Ovary (tissue), 9 donors: ENCODE data around the gene ACAN. TPM values are rescaled to one million over a fixed set of nuclear protein-coding genes. Genes with fewer than 3 reads are reported as not detected.

ENCODE experiments used
- DNase-seq, 5 donors: peaks; one replicate each; pipeline ENCODE4 v3.0.0-alpha.2; 2019 to 2020
- H3K27ac ChIP-seq, 2 donors: fragments of 200-600 bp; one replicate each; pipeline versions ENCODE4 v1.5.1 to v1.8.0; 2019 to 2022
- H3K27me3 ChIP-seq: fragments of 200-600 bp; one replicate; pipeline ENCODE4 v1.8.0; 2022
- H3K36me3 ChIP-seq: fragments of 200-600 bp; sonication (generic); one replicate; pipeline ENCODE4 v1.5.1; 2019
- H3K4me1 ChIP-seq: one replicate; pipeline ENCODE4 v1.8.1; 2013; ENCODE audit warnings: mild to moderate bottlenecking, moderate library complexity; ENCODE audit not compliant: insufficient read depth
- H3K4me3 ChIP-seq: fragments of 200-600 bp; sonication (generic); one replicate; pipeline ENCODE4 v1.5.1; 2017
- H3K9me3 ChIP-seq, 2 donors: fragments of 200-600 bp in 1 of 2; sonication (generic) in 1 of 2; one replicate each; pipeline versions ENCODE4 v1.5.1 to v1.8.1; 2013 to 2019; ENCODE audit warnings: mild to moderate bottlenecking in 1 of 2, moderate library complexity in 1 of 2
- CTCF ChIP-seq, 3 donors: fragments of 450-650 bp in 2 of 3; fragments of 200-600 bp in 1 of 3; IDR thresholded peaks; one replicate each; pipeline versions ENCODE4 v1.5.1 to v1.8.0; 2016 to 2022; ENCODE audit warnings: antibody characterized with exemption in 3 of 3, mild to moderate bottlenecking in 1 of 3
- EP300 ChIP-seq: sonication (generic); formaldehyde crosslinking; IDR thresholded peaks from one replicate; pipeline ENCODE4 v1.6.1; 2017; ENCODE audit warnings: antibody characterized with exemption
- POLR2A ChIP-seq: fragments of 450-650 bp; IDR thresholded peaks from one replicate; pipeline ENCODE4 v1.6.1; 2017; ENCODE audit warnings: antibody characterized with exemption, mild to moderate bottlenecking, moderate library complexity
- WGBS, 3 donors: extraction: QIAGEN DNeasy Blood & Tissue Kit in 1 of 3; methylation state at CpG; one replicate each; pipeline versions ENCODE4 v1.1.5 to v1.1.7; 2013 to 2017; 5-methylcytosine and 5-hydroxymethylcytosine counted together
- intact Hi-C, 4 donors: fragments of 100-400 bp; cut with DNase I; formaldehyde crosslinking; loops; one replicate each; pipeline versions ENCODE4 v1.11.0 to v1.15.1; 2022 to 2023
- polyA plus RNA-seq, 2 donors: library from polyadenylated mRNA; stranded (reverse); fragments of 200-250 nt in 1 of 2; fragments of 350-450 nt in 1 of 2; fragmentation: Illumina TruSeq in 1 of 2; extraction: RNeasy Lipid Tissue Mini Kit (QIAGEN cat#74804) in 1 of 2; gene quantifications; one replicate each; pipeline ENCODE4 v1.2.3, GENCODE V29; 2013 to 2014
- total RNA-seq, 7 donors: library from RNA; depleted of rRNA in 2 of 7; stranded (reverse); fragments of >200 nt in 2 of 7; fragmentation: NEBNext Ultra II Directional in 3 of 7; extraction: Animal tissue kit (Norgen Biotek cat#: 25700) in 3 of 7; gene quantifications; one replicate each; pipeline versions ENCODE4 v1.1.0 to v1.2.4, GENCODE V29; 2016 to 2023
- donor health status: DM: no; HTN: no; CAD: no; lungs with moderate emphysema.
- donor health status: DM: no; HTN: no; CAD: no.
- donor health status: Bipolar disorder and iron deficiency.
- donor health status: DM: yes; HTN: yes; CAD: no.
- donor health status: DM: no; HTN: no; CAD: no.
- donor health status: DM: yes; HTN: yes; CAD: no.

Gene ACAN
- total and polyA plus RNA-seq, 9 donors: 0.11 to 5.1 (median 0.54) TPM; not detected in 1

DNA sequence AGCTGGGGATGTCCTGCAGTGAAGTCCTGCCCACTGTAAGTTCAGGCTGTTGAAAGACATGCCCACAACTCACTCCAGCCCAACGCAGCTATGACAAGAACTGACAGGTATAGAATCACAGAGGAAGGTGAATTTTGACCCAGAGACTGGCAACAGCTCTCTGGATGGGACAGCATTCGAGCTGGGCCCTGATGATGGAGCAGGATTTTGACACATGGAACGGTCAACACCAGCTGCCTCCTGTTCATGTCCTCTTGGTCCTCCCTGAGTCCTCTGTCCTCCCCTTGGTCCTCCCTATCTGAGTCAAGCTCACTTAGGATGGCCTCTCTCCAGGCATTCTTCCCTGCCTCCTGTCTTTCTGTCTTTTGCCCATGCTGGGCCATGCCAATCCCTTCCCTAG lies 15.2 kb upstream of the ACAN start:
- DNase-seq: no peak
- H3K9me3 ChIP-seq: no peaks in the 10 kb centered on the region
- no peak overlapping the region for H3K27ac ChIP-seq
- intact Hi-C loops: no loop called here
- no peak overlapping the region for H3K4me3 ChIP-seq
- no peak for TF ChIP-seq CTCF (IDR thresholded peaks at IDR 0.05)
- no peak for TF ChIP-seq EP300
- TF ChIP-seq POLR2A: no peak
- H3K27me3 ChIP-seq: no peaks in the 10 kb centered on the region
- WGBS, 3 donors: 73 to 84% (median 84%) methylated on average over 3 of the region's 3 CpGs
- H3K4me1 ChIP-seq: no peaks in the 10 kb centered on the region
- H3K36me3 ChIP-seq: no peaks in the 10 kb centered on the region

- Histone ChIP-seq H3K27ac (no peak overlapping the region), H3K4me1 (no peaks in the 10 kb centered on the region), H3K4me3 (no peak overlapping the region), H3K36me3 (no peaks in the 10 kb centered on the region), H3K9me3 (no peaks in the 10 kb centered on the region), H3K27me3 (no peaks in the 10 kb centered on the region)
- DNase-seq: no peak
- TF ChIP-seq EP300 (no peak), POLR2A (no peak), CTCF (IDR thresholded peaks at IDR 0.05) (no peak)
- intact Hi-C loops: no loop called here
Measured at GRCh38 chr15:88788816-88789215, 14.4 kb upstream of the ACAN start.

DNA sequence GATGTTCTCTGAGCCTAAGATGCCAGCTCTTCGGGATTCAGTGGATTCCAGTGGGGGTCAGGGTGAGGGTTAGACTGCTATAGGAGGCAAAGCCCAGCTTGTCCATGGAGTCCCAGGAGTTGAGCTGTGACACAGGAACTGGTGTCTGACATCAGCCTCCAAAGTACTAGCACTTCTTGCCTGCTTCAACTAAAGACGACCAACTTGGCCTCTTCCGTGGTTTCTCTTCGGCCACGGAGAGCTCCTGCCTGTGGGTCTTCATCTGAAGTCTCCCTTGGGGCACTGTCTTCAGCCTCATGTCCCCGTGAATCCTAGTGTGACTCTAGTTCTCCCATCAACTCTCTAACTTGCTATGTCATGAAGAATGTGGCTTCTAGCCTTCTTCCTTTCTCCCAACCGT lies 12.8 kb upstream of the ACAN start:
- intact Hi-C loops: no loop called here
- TF ChIP-seq POLR2A (no peak), CTCF (IDR thresholded peaks at IDR 0.05) (no peak), EP300 (no peak)
- no peak for DNase-seq
- WGBS, 3 donors: 89 to 95% (median 93%) methylated on average over 7 of the region's 7 CpGs
- no peaks in the 10 kb centered on the region for H3K27me3 ChIP-seq
- no peak overlapping the region for H3K4me3 ChIP-seq
- H3K9me3 ChIP-seq: no peaks in the 10 kb centered on the region
- no peaks in the 10 kb centered on the region for H3K36me3 ChIP-seq
- no peak overlapping the region for H3K27ac ChIP-seq
- H3K4me1 ChIP-seq: no peaks in the 10 kb centered on the region

- no peaks in the 10 kb centered on the region for H3K27me3 ChIP-seq
- H3K27ac ChIP-seq: no peak overlapping the region
- no peak for DNase-seq
- TF ChIP-seq CTCF (IDR thresholded peaks at IDR 0.05) (no peak), EP300 (no peak), POLR2A (no peak)
- 88 to 100% (median 89%) methylated on average over 1 of the region's 1 CpG for WGBS, 3 donors
- no peak overlapping the region for H3K4me3 ChIP-seq
- intact Hi-C loops: no loop called here
- H3K36me3 ChIP-seq: no peaks in the 10 kb centered on the region
- H3K4me1 ChIP-seq: no peaks in the 10 kb centered on the region
- H3K9me3 ChIP-seq: no peaks in the 10 kb centered on the region
Measured at GRCh38 chr15:88791637-88792036, 11.6 kb upstream of the ACAN start.
